DMS79 (cell line): Measurements from ENCODE around the gene SSRP1.

Source experiments
- DNase-seq: peaks from one replicate; lab custom pipeline; 2025; lab: John Stamatoyannopoulos, UW

SSRP1 gene

GRCh38 chr11:57359896-57360690 is 24.4 kb upstream of the SSRP1 start:
- DNase-seq = no peak

GRCh38 chr11:57359396-57359795 is 23.7 kb upstream of the SSRP1 start:
- no peak for DNase-seq

GRCh38 chr11:57358991-57359390 is 23.3 kb upstream of the SSRP1 start:
- DNase-seq = no peak

GRCh38 chr11:57358543-57358961 is 22.9 kb upstream of the SSRP1 start:
- DNase-seq = no peak

GRCh38 chr11:57357856-57358255 is 22.2 kb upstream of the SSRP1 start:
- DNase-seq = no peak

GRCh38 chr11:57357310-57357709 is 21.6 kb upstream of the SSRP1 start:
- DNase-seq = no peak

- DNase-seq = no peak
These were observed 20.6 kb upstream of the SSRP1 start for GRCh38 chr11:57356268-57356667.

GRCh38 chr11:57354699-57355098 is 19.0 kb upstream of the SSRP1 start:
- no peak for DNase-seq

GRCh38 chr11:57353852-57354251 is 18.2 kb upstream of the SSRP1 start:
- DNase-seq = no peak

GRCh38 chr11:57353446-57353845 is 17.8 kb upstream of the SSRP1 start:
- no peak for DNase-seq

- no peak for DNase-seq
These were observed 17.3 kb upstream of the SSRP1 start for GRCh38 chr11:57353036-57353435.

GRCh38 chr11:57349491-57350274 is 14.0 kb upstream of the SSRP1 start:
- DNase-seq = no peak

GRCh38 chr11:57348636-57349313 is 13.1 kb upstream of the SSRP1 start:
- DNase-seq = no peak

GRCh38 chr11:57348052-57348451 is 12.4 kb upstream of the SSRP1 start:
- no peak for DNase-seq

- DNase-seq = no peak
These were observed 11.6 kb upstream of the SSRP1 start for GRCh38 chr11:57347336-57347735.

GRCh38 chr11:57345555-57346211 is 10.0 kb upstream of the SSRP1 start:
- peak; percentile 53 for DNase-seq

- no peak for DNase-seq
These were observed 9.1 kb upstream of the SSRP1 start for GRCh38 chr11:57344826-57345225.

- peak; percentile 70 for DNase-seq
These were observed 8.1 kb upstream of the SSRP1 start for GRCh38 chr11:57343825-57344224.

GRCh38 chr11:57342702-57343101 is 7.0 kb upstream of the SSRP1 start:
- no peak for DNase-seq

GRCh38 chr11:57341250-57341808 is 5.6 kb upstream of the SSRP1 start:
- DNase-seq = no peak

- no peak for DNase-seq
These were observed 4.4 kb upstream of the SSRP1 start for GRCh38 chr11:57340039-57340615.

GRCh38 chr11:57339328-57339727 is 3.6 kb upstream of the SSRP1 start:
- DNase-seq = no peak
